NCI-H748 (cell line): ENCODE measurements around the gene TMEM259.

Source experiments
- DNase-seq: peaks from one replicate; lab custom pipeline; 2025; ENCODE audit not compliant: unreplicated experiment; lab: John Stamatoyannopoulos, UW

TMEM259 gene

GRCh38 chr19:990119-990571, 30.8 kb downstream of the TMEM259 start:
- DNase-seq, result no peak

DNA sequence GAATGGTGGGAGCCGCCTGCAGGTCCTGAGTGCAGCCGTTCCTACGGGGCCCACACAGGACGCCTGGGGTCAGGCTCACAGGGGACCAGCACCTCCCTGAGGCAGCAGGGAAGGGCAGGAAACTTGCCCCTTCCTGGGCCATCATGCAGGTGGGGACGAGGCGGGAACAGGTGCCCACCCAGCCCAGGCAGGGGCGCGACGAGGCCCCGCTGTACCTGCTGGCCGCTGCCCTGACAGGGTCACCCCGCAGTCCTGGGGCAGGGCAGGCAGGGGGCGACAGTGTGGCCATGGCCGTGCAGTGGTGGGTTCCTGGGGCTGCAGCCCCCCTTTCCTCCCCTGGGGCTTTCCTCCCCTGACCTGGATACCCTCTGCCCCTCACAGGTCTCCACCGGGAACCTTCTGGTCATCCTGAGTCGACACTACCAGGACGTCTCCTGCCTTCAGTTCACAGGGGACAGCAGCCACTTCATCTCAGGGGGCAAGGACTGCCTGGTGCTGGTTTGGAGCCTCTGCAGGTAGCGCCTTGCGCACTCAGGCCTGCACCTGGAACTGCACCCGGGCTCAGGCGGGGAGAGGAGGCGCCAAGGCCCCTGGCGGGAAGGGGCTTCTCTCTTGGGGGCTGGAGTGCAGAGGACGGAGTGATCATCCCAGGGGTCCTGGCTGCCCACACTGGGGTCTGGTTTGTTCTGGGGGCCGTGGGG, 31.4 kb downstream of the TMEM259 start:
- DNase-seq, result no peak

- no peak for DNase-seq
Measured at GRCh38 chr19:988510-988909, 32.4 kb downstream of the TMEM259 start.

- DNase-seq, result no peak
Measured at GRCh38 chr19:988081-988480, 32.8 kb downstream of the TMEM259 start.

DNA sequence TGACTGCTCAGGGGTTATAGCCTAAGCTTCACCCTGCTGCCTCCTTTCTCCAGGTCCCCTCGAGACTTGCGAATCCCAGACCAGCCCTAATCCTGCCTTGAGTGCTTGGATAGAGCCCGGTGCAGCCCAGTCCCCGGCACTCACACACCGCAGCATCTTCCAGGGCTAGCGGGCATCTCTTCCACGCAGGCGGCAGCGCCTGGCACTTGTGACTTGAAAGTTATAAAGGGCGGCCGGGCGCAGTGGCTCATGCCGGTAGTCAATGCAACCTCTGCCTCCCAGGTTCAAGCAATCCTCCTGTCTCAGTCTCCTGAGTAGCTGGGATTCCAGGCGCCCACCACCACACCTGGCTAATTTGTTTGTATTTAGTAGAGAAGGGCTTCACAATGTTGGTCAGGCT, 34.8 kb downstream of the TMEM259 start:
- no peak for DNase-seq

DNA sequence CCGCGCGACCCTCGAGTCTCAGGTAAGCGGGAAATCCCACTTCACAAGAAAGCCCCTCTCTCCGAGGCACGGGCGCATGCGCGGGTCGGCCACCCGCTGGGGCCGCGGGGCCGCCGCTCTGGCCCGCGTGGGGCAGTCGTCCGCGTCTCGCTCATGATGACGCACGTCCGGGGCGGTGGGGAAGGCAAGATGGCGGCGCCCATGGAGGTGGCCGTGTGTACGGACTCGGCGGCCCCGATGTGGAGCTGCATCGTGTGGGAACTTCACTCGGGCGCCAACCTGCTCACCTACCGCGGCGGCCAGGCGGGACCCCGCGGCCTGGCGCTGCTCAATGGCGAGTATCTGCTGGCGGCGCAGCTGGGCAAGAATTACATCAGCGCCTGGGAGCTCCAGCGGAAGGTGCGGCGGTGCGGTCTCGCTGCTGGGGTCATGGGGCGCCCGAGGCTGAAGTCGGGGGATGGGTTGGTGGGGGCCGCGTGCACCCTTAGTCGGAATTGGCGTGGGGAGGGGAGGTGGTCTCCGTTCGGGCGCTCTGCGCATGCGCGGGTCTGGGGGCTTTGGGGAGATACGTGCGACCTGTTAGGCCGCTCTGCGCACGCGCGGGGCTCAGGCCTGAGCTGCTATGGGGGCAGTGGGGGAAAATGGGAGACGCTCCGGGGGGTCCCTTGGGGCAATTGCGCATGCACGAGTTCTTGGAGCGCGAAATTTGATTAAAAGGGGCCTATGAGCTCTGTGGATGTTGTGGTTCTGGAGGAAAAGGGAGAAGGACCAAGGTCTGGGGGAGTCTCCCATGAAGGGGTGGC, 36.6 kb downstream of the TMEM259 start, which contains the start of gene WDR18:
Gene WDR18, plus strand, starts transcription at position 181 of the 803 bp plus-strand sequence. Its CDS starts 9 bp downstream, at position 190.
- DNase-seq, result peak; percentile 90

GRCh38 chr19:982567-983170, 38.3 kb downstream of the TMEM259 start:
- peak; percentile 58 for DNase-seq

DNA sequence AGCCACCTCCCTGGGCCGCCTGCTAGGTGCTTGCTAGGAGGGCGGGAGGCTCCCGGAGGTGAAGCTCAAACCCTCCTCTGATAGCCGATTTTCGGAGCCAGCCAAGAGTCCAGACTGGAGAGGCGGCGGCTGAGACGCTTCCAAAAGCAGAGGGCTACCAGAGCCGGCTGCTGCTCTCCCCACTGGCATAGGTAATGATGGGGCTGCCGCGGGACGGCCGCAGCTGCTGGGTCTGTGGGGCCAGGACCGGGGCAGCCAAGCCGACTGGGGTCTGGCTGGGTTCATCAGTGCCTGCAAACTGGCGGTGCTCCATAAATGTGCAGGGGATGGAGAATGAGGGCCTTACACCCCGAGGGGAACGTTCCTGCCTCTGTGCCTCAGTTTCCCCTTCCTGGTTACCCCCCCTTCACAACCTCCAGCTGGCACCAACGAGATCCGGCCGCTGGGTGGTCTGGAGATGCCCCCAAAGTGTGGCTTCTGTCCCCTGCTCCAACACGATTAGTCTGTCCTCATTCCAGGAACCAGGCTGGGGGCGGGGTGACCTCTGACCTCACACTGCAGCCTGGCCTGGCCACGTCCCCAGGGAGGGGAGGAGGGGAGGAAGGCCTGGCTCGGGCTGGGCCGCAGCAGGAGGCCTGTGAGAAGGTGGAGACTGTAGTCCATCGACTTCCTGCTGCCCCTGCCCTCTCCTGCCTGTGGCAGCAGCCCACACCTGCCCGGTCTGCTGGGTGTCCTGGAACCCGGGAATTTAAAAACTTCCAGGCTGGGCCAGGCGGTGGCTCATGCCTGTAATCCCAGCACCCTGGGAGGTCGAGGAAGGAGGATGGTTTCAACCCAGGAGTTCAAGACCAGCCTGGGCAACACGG, 40.6 kb downstream of the TMEM259 start:
- no peak for DNase-seq

GRCh38 chr19:979318-979741, 41.6 kb downstream of the TMEM259 start:
- no peak for DNase-seq

GRCh38 chr19:977058-977464, 43.9 kb downstream of the TMEM259 start:
- DNase-seq, result no peak

DNA sequence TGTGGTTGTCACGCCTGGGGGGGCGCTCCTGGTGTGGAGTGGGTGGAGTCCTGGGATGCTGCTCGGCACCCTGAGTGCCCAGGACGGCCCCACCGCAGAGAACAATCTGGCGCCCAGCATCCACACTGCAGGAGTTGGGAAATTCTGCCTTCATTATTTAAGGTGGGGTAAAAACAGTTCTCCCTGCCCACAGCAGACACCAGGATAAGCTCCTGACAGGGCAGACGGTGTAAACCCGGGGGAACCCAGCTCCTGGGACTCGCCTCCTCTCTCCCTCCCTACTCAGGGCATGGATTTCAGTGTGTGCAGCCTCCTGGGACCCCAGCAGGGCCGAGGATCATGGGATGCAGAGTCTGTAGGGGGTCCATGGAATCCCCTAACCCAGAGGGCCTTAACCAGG, 44.4 kb downstream of the TMEM259 start:
- DNase-seq, result no peak

GRCh38 chr19:974564-975257, 46.2 kb downstream of the TMEM259 start:
- no peak for DNase-seq

DNA sequence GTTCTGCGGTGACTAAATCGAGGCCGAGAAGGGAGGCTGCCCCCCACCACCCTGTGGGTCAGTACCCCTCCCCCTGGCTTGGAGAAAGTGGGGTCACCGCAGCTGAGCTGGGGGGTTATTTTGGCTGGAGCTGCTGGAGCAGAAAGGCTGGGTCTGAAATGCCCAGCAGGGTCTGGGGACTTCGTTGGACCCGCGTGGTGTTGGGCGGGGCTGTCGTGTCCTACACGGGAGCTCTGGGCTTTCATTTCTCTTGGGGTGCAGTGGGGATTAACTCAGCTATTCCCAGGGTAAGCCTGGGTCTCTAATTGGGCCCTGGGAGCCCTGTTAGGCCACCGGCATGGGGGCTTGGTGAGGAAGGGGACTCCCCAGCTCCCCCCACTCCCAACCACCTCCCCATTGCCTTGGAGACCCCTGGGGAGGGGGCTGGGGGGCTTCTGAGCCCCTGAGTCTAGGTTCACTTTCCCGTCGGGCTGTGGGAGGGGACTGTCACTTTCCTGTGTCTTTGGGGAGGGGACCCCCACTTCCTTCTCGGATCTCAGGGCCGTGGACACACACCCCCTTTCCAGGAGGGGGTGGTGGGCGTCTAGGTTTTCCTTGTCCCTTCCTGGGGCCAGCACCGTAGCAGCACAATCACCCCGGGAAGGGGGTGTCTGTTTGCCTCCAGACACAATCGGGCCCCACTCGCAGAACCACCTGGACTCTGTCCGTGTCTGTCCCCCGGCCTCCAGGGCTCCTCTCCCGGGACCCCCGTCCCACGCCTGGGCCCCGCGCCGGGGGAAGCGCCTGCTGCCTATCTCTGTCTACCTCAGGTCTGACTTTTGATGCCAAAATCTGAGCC, 47.0 kb downstream of the TMEM259 start:
- DNase-seq, result no peak

- DNase-seq, result no peak
Measured at GRCh38 chr19:972281-972680, 48.6 kb downstream of the TMEM259 start.

- no peak for DNase-seq
Measured at GRCh38 chr19:971795-972194, 49.1 kb downstream of the TMEM259 start.

GRCh38 chr19:970695-971094, 50.2 kb downstream of the TMEM259 start:
- no peak for DNase-seq

DNA sequence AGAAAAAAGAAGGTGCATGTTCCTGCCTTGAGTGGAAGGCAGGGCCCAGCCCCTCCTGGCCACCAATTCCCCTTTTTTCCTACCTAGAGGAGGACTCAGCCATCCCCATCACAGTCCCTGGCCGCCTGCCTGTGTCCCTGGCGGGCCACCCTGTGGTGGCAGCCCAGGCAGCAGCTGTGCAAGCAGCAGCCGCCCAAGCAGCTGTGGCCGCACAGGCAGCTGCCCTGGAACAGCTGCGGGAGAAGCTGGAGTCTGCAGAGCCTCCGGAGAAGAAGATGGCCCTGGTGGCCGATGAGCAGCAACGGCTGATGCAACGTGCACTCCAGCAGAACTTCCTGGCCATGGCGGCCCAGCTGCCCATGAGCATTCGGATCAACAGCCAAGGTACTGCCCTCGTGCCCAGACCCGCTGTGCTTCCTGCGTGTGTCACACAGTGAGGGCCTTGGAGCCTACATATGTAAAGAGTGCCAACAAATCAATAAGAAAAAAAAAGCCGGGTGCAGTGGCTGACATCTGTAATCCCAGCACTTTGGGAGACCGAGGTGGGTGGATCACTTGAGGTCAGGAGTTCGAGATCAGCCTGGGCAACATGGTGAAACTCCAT, 54.3 kb downstream of the TMEM259 start:
- DNase-seq, result no peak

DNA sequence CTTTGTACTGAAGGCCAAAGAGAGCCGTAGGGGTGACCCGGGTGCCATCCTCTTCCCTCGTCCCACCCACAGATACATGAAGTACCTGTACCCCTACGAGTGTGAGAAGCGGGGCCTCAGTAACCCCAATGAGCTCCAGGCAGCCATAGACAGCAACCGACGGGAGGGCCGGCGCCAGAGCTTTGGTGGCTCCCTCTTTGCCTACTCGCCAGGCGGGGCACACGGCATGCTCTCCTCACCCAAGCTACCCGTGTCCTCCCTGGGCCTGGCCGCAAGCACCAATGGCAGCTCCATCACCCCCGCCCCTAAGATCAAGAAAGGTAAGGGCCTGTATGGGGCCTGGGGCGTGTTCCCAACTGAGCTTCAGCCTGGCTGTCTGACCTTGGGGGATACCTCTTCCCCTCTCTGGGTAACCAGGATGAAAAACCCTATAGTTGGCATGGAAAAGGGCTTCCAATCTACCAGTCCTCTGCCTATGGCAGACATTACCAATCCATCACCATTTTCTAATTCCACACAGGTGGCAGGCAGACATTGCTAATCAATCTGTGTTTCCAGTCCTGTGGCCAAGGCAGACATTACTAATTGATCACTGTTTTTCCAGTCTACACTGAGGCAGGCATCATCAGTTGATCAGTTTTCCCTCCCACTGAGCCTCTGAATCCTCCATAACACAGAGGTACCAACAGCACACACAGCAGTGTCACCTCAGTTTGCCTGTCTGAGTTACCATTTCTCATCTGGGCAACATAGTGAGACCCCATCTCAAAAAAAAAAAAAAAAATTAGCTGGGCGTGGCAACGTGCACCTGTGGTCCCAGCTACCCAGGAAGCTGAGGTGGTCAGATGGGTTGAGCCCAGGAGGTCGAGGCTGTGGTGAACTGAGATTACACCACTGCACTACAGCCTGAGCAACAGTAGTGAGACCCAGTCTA, 55.9 kb downstream of the TMEM259 start:
- no peak for DNase-seq
